Embryonic facial prominence (tissue), 1 donor: ENCODE results near the gene TIMMDC1.
"Not testable (repeated sequence)": the region's sequence is repeated elsewhere in the genome, so short reads cannot be mapped to it uniquely, and the experiment has no call there.

ENCODE experiments used
- DNase-seq: peaks from one replicate; pipeline ENCODE4 v3.0.0-alpha.2; 2016; ENCODE audit errors: extremely low spot score

Gene TIMMDC1

DNA sequence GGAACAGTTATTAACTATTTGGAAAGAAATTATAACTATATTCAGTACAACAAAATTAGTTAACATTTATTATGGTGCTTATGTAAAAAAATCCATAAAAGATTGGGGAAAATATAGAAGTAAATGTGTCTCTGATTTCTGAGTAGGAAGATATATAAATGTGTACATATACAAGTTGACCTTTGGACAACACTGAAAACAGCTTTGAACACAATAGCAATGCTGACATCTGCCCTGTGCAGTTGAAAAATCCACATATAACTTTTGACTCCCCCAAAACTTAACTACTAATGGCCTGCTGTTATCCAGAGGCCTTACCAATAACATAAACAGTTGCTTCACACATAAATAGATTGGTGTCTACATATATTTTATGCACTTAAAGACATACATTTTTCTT, 12.3 kb downstream of the TIMMDC1 start:
- no peak for DNase-seq

GRCh38 chr3:119514637-119515036, 16.3 kb downstream of the TIMMDC1 start:
- DNase-seq: no peak

GRCh38 chr3:119517112-119517511, 18.8 kb downstream of the TIMMDC1 start:
- DNase-seq: no peak

- DNase-seq: no peak
These were observed 19.7 kb downstream of the TIMMDC1 start for GRCh38 chr3:119518026-119518425.

DNA sequence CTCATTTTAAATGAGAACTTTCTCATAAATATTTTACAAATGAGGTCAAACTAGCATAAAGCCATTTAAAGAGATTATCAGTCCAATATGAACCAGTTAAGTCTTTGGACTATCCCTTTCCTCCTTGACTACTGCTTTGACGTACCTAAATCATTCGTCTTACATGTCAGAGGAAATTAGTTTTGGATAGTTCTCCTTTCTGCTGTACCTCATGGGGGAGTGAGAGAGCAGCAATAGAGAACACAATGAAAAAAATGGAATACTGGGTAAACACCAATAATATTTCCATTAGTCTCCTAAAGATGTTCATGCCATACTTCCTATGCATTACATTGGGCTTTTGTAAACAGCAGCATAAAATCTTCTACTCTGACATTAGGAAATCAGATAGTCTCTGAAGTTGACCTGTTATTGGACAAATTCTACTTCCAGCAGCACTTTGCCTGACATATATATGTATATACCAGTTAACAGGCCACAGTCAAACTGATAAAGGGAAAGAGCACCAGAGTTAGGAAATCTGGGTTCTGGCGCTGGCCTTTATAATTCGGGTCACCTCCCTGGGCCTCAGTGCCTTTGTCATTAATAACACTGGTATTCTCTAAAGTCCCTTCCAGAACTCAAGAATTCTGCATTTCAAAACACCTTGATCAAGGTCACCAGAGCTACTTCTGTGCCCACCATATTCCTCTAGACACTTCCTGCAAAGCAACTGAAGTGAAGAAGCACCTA, 26.8 kb downstream of the TIMMDC1 start:
- no peak for DNase-seq

- no peak for DNase-seq
These were observed 29.4 kb downstream of the TIMMDC1 start for GRCh38 chr3:119527714-119528113.

DNA sequence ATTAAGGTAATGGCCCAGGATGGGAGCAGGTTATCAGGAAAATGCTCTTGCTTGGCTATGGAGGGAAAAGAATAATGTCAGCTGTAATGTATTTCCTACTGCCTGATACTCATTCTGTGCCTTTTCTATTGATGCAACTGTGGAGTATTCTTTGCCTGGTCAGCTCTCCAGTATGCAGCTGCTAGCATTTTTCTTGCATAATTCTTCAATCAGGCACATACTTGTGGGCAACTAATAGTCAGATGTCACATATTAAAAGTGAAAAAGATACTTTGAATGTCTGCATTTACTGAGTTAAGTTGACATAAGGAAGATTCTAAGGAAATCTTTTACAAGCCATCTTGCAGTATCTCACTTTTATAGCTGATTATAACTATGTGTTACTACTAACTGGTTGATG, 31.5 kb downstream of the TIMMDC1 start:
- no peak for DNase-seq

DNA sequence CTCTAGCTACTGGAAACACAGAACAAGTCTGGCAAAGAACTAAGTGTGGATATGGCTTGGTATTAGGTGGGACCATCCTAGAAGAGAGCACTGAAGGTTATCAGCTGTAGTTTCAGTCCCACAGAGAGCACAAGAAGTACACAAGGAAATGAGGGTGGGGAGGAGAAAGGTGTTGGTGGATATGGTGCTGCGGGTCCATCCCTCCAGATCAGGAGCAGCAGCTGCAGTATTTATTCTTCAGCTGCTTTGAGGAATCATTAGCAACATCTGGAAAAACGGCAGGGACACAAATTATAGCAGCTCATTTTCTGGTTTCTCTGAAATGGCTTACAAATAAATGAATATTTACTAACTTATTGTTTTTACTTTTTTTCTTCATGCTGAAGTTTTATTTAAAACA, 32.1 kb downstream of the TIMMDC1 start:
- DNase-seq: no peak

DNA sequence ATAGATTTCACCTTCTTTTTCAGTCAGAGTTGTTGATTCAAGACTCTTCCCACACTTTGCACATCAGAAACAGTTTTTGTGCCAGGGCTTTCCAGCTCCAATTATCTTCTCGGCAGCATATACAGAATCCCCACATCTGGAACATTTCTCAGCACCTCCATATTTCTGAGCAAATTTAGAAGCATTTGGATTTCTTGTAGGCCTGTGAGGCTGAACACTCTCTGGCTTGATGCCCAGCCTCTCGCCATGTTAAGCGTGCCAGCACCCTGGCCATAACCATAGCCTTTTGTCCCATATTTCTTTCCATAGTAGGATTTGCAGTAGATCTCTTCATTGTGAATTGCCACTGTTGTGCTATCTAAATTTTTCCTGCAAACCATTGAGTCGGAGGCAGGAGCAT, 32.8 kb downstream of the TIMMDC1 start:
- DNase-seq: no peak

DNA sequence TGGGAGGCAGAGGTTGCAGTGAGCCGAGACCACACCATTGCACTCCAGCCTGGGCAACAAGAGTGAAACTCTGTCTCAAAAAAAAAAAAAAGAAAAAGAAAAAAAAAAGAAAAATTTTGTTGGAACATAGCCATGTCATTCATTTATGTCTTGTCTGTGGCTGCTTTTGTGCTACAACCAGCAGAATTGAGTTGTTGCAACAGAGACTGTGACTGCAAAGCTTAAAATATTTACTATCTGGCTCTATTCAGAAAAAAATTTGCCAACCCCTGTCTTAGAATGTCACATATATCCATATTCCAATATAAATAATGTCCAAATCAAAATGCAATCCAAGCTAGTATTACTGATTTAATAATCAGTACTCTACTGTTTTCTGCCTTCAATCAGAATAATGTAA, 35.9 kb downstream of the TIMMDC1 start:
- no peak for DNase-seq

- DNase-seq: no peak
These were observed 38.4 kb downstream of the TIMMDC1 start for GRCh38 chr3:119536757-119537156.

GRCh38 chr3:119538772-119539171, 40.4 kb downstream of the TIMMDC1 start:
- no peak for DNase-seq

DNA sequence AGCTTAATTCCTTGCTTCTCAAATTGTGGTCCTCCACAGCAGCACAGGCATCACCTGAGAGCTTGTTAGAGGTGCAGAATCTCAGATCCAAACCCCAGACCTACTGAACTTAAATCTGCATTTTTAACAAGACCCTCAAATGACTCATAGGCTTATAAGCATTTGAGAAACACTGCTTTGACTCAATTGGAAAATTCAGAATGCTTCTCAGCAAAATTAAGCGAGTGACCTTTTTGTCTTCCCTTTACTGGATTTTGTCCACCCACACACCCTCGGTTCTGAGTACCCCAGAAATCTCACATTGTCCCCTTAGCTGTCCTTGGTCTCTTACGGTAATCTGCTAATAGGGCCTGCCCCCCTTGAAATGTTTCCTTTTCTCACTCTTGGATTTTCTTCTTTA, 43.2 kb downstream of the TIMMDC1 start:
- DNase-seq: no peak

- no peak for DNase-seq
These were observed 43.9 kb downstream of the TIMMDC1 start for GRCh38 chr3:119542168-119542767.

DNA sequence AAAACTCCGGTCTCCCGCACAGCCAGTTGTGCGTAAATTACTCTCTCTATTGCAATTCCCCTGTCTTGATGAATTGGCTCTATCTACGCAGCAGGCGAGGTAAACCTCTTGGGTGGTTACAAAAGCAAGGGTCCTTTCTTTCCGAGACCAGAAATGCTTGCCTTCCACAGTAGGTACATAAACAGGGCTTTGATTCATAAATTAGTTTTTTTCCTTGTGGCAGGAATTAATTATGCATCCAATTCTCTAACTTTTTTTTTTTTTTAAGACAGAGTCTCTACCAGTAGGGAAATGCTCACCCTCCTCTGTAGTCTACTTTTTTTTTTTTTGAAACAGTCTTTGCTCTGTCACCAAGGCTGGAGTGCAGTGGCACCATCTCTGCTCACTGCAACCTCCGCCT, 44.8 kb downstream of the TIMMDC1 start:
- no peak for DNase-seq

DNA sequence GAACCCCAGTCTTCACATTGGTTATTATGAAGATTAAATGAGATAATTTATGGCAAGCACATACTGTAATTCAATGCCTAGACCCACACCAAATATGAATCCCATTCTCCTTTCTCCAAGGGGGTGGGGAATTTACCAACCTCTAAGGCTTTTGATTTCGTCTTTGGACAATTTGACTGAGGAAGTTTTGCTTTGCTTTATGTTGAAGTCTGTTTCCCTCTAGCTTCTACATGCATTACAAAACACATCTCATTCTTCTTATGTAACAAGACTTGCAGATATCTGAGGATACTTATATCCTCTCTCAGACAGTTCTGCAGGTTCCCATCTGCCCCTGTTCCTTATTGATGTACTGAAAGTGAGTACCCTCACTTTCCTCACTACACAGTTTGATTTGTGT, 48.9 kb downstream of the TIMMDC1 start:
- no peak for DNase-seq

DNA sequence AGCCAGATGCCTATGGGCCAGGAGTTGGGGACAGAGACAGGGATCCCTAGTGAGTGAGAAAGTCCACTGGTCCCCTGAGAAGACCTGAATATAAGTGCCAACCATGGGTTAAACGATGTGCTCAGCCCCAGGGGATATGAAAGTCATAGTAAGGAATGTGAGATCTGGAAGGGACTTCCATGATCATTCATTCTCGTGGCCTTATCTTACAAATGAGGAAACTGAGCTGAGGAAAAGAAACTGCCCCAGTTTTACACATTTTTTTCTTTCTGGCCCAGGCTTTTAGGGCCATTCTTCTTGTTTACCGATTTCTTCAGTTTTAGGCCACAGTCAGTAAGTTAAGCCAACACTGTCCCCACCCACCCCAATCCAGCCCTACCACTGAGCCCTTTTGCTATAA, 50.0 kb downstream of the TIMMDC1 start:
- DNase-seq: no peak

DNA sequence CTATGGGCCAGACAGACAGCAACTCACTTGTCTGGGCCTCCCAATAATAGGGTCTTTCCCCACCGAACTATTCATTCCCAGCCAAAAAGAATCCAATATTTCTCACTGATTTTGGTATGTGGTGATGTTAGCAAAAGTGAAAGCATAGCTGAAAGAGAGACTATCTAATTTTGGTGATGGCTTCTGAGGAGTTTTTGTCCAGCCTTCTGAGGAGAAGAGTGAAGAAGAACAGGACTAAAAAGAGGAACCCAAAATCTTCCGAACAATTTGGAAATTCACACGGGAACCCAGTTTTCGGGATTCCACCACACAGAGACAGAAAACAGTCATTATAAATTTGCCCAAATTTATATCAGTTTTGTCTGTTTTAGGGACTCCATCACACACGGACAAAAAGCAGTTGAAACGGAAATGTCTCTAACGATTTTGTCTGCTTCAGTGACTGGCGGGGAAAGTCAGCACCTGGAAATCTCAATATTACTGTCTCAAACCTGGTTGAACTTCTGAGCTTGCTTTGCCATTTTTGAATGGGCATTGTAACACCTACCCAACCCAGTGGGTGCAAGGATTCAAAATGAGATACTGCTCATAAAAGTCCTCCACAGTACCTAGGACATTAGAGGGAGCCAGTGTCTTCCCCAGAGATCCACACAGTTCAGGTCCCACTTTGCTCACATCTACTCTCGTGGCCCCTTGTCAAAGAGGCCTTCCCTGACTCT, 52.0 kb downstream of the TIMMDC1 start:
- no peak for DNase-seq

DNA sequence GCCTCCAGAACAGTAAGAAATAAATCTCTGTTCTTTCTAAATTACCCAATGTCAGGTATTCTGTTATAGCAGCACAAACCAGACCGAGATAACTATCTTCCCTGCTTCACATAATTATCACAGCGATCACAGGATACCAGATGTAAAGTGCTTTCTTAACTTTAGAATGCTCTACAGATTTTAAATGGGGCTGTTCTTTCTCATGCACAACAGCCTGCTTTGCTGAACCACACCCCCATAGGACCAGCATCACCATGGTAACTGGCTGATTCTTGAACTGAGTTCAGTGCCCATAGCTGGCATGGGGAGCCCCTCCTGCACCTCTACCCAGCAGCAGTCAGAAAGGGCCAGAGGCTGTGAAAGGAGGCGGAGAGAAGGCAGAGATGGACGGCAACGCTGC, 53.3 kb downstream of the TIMMDC1 start:
- no peak for DNase-seq

GRCh38 chr3:119552928-119553327, 54.6 kb downstream of the TIMMDC1 start:
- not testable (repeated sequence) for DNase-seq

- DNase-seq: no peak
These were observed 55.6 kb downstream of the TIMMDC1 start for GRCh38 chr3:119553823-119554415.

DNA sequence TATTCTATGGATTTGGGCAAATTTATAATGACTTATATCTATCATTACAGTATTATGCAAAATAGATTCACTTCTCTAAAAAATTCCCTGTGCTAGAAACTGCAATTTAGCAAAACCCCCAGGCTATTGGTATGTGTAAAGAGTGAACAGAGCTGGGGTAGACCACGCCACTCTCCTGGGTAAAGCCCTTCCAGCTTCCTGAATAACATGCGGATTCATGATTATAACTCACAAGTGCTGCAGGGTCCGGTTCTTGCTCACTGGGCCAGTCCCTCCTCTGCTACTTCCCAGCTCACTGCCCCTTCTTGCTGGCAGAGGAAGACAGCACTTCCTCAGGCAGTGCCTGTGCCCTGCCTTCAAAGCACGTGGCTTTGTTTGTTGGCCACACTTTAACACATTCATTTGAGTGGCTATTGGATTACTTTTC, 57.0 kb downstream of the TIMMDC1 start:
- no peak for DNase-seq

GRCh38 chr3:119555929-119556328, 57.6 kb downstream of the TIMMDC1 start:
- no peak for DNase-seq
